T-helper 1 cell treated with Interleukin-12 subunit alpha and Interleukin-12 subunit beta and Interleukin-4 antibody, amounts not matched to agents 30 ng/mL and 1 ng/mL, for 36 hours (primary cell): ENCODE measurements around the gene TNPO2. TPM values are rescaled to one million over a fixed set of nuclear protein-coding genes. Genes with fewer than 3 reads are reported as not detected.
"Not testable (repeated sequence)": the region's sequence is repeated elsewhere in the genome, so short reads cannot be mapped to it uniquely, and the experiment has no call there.

ENCODE experiments used
- intact Hi-C: fragments of 100-400 bp; cut with micrococcal nuclease; formaldehyde crosslinking; loops from one replicate; pipeline ENCODE4 v1.15.1; 2024
- total RNA-seq: library from RNA; stranded (reverse); gene quantifications from 2 replicates; pipeline ENCODE4 v1.2.3, GENCODE V29; 2022

Gene TNPO2
- total RNA-seq, 1 donor from 2014 or later: 87.4 TPM

DNA sequence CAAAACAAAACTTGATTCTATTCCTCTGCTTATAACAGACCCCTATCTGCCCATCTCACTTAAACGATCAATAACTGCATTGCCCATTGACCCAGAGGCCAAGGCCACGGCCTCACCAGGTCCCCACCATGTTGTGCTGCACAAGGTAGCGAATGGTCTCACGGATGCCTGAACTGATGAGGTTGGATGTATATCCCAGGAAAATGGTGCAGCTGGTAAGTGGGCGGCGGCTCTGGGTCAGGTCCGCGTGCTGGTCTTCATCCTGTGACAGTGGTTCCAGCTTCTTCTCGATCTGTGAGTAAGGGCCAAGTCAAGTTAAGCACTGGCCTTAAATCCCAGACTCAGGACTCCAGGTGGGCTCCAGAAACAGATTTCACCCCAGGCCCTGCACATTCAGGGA lies 43.7 kb downstream of the TNPO2 start:
- intact Hi-C loops: loop anchor here (2.0 to 5.0 kb wide), 3 partner anchors 111 to 472 kb away; partner anchors contain the start of genes IER2, JUNB, STX10 and ZNF44

- intact Hi-C loops: not testable (repeated sequence)
These were observed 45.7 kb downstream of the TNPO2 start for GRCh38 chr19:12678039-12678438.

GRCh38 chr19:12676928-12677327 lies 46.8 kb downstream of the TNPO2 start:
- intact Hi-C loops: loop anchor here (1.0 kb wide), 2 partner anchors 113 to 170 kb away; no protein-coding TSS in a partner anchor

DNA sequence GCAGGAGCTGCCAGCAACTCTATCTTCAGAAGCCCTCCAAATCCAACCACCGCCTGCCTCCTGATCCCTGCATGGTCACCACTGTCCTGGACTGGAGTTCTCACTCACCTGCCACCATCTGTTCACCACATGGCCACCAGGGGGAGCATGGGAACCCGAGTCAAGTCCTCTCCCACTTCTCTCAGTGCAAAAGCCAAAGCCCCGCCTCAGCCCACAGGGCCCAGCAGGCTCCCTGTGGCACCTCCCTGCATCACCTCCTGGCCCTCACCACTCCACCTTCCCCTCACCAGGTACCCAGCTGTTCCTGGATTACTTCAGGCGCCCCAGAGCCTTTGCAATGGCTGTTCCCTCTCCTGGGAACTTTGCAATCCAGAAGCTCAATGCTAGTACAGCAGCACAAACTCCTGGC lies 47.3 kb downstream of the TNPO2 start:
- intact Hi-C loops: loop anchor here (1.0 kb wide), 2 partner anchors 112 to 171 kb away; no protein-coding TSS in a partner anchor

GRCh38 chr19:12675940-12676339 lies 47.8 kb downstream of the TNPO2 start:
- intact Hi-C loops: loop anchor here (1.0 kb wide), 2 partner anchors 112 to 171 kb away; no protein-coding TSS in a partner anchor

GRCh38 chr19:12675399-12675798 lies 48.3 kb downstream of the TNPO2 start:
- intact Hi-C loops: no loop called here

GRCh38 chr19:12672744-12673143 lies 51.0 kb downstream of the TNPO2 start:
- intact Hi-C loops: loop anchor here (1.0 kb wide), 2 partner anchors 32 to 108 kb away; no protein-coding TSS in a partner anchor

GRCh38 chr19:12670159-12670928 lies 53.4 kb downstream of the TNPO2 start:
- intact Hi-C loops: no loop called here

GRCh38 chr19:12669270-12670158 lies 54.2 kb downstream of the TNPO2 start:
- intact Hi-C loops: loop anchor here (1.0 to 5.0 kb wide), 10 partner anchors 12 to 747 kb away; partner anchors contain the start of genes DHPS, FBXW9, GET3 and ZNF490

DNA sequence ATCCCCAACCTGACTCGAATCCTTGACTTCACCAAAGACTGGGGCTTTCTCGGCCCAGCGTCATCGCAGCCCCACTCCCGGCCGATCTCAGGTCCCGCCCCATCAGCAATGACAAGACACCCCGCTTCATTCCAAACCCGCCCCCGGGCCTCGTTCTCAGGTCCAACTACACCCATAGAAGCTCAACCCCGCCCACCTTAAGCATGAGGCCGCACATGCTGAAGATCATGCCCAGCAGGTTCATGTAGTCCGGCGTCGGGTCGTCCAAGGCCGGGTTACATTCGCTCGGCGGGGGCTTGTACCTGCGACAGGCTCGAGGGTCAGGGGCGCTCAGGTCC lies 54.8 kb downstream of the TNPO2 start:
- intact Hi-C loops: loop anchor here (1.0 to 5.0 kb wide), 10 partner anchors 12 to 747 kb away; partner anchors contain the start of genes DHPS, FBXW9, GET3 and ZNF490

DNA sequence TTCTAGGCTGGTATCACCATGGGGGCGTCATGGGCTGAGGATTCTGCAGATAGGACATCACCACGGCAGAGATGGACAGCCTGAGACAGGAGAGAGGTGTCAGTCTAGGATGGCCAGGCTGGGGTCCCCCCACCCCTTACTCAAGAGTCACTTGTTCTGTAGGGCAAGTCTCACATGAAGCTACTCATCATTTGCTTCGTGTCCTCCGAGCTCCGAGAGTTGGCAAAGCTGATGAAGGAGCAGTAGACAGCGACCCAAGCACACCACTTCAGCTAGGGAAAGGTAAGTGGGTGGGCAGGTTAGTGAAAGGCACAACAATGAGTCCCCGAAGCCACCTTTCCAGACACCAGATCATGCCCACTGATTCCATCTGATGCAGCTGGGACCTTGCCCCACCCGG lies 55.4 kb downstream of the TNPO2 start:
- intact Hi-C loops: loop anchor here (2.0 to 5.0 kb wide), 5 partner anchors 68 to 746 kb away; partner anchors contain the start of genes GET3, ZNF563 and ZNF799

DNA sequence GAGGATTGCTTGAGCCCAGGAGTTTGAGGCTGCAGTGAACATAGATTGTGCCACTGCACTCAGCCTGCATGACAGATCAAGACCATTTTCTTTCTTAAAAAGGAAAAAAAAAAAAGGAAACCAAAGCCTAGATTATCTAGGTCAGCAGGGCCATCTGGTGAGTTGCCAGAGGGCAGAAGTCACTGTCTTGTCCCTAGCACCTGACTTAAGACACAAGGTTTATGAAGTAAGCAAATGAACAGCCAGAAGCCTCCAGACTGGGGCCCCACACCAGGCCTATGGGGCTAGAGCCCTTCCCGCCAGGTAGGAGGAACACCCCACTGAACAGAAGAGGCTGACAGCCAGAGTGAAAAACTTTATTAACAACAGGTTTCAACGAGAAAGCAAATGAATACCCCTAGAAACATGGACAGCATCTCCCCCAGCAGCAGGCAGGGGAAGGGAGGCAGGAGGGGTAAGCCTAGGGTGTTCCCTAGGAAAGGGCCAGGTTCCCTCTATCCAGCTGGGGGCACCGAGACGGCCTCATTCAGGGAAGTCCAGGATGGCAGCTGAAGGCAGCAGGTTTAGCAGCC lies 55.9 kb downstream of the TNPO2 start:
- intact Hi-C loops: loop anchor here (2.0 to 5.0 kb wide), 6 partner anchors 69 to 746 kb away; partner anchors contain the start of genes GET3, ZNF443, ZNF563 and ZNF799

DNA sequence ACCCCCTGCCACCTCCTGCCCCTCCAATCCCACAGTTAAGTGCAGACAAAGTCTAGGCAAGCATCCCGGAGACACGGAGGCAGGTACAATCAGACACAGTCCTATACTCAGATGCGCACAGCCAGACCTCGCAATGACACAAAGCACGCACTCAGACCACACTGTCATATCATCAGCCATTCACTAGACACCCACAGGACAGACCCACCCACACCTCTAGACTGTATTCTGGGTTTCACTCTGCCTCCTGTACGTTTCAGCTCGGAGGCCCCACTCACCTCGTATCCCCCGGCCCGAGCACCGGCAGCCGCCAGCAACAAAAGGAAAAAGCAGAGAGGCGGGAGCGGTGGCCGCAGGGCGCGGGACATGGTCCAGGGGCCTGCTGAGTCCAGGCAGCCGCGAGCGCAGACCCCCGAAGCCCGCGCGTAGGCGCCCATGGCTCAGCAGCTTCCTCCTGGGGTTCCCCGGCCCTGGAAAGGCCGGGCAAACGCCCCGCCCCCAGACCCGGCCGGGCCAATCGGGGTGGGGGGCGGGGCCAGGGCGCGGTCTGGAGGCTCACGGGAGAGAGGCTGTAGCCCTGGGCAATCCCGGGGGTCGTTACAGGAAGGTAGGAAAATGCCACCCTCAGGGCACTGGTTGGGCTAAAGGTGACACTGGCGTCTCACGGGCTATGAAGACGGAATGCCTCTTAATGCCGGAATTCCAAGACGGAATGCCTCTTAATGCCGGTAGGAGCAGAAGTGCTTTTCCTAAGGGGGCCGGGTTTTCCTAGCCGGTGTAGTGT lies 57.3 kb downstream of the TNPO2 start, which contains the start of the genes MAN2B1 and WDR83:
TSS of gene MAN2B1 (minus strand) at position 478 of the 784 bp plus-strand sequence. CDS start at position 437, 41 bp downstream.
TSS of gene WDR83 (plus strand) at position 543 of the 784 bp plus-strand sequence. CDS start 2,984 bp downstream, outside the sequence.
- intact Hi-C loops: loop anchor here (1.0 to 5.0 kb wide), 7 partner anchors 53 to 744 kb away; partner anchors contain the start of genes ZNF443, ZNF563 and ZNF799

DNA sequence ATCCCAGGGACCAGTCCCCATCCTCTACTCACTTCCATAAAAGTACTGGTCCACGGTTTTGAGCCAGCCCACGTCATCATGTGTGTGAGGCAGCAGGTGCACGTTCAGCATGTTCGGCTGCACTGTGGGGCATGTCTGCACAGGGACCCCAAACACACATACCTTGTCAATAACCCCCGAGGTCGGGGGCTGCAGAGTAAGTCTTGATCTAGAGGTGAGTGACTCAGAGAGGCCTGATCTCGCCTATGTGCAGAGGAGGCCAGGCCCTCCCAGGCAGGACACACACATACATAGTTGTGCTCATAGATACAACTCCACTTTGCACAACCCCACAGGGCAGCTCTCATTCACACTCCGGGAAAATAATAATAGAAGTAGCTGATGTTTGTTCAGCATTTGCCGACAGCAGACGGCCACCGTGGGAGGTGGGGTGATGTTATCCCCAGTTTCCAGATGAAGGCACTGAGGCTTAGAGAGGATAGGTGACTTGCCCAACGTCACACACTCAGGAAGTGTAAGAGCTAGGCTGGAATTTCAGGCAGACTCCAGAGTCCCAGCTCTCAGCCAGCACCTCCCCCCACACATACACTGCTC lies 58.0 kb downstream of the TNPO2 start:
- intact Hi-C loops: loop anchor here (1.0 to 5.0 kb wide), 7 partner anchors 52 to 743 kb away; partner anchors contain the start of genes ZNF443, ZNF563 and ZNF799

GRCh38 chr19:12665281-12665573 lies 58.5 kb downstream of the TNPO2 start:
- intact Hi-C loops: loop anchor here (5.0 kb wide), 4 partner anchors 263 to 743 kb away; partner anchors contain the start of genes ZNF563 and ZNF799

DNA sequence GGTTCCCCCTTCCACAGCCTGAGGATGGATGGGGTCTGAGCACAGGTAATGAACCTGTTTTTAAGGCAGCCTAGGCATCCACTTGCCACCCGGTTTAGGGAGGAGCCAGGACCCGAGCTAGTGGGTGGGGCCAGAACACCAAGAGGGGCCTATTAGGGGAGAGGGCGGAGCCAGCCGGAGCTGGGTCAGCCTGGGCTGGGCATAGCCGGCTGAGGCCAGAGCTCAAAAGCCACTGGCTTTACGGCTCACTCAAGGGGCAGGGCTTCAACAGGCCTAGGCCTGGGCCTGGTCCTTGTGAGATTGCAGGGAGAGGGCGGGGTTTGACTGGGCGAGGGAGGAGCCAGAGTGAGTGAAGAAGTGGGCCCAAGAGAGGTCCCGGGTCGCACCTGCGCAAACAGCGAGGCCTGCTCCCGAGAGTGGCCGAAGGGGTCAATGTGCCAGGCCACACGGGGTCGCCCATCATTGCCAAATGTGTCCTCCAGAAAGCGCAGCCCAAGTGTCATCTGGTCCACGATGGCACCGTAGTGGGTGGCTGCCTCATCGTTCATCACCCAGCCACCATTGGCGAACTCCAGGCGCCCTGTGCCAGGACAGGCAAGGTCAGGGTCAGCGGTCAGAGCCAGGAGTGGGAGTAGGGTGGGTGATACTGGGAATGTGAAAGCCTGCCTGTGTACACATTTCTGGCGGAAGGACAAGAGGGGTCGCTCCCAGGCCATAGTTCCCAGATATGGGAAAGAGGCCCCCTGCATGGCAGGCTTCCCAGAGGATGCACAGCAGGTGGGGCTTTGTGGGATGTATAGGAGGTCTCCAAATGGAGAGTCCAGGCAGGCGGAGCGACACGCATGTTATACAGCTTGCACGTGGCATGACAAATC lies 59.1 kb downstream of the TNPO2 start:
- intact Hi-C loops: loop anchor here (5.0 kb wide), 4 partner anchors 262 to 742 kb away; partner anchors contain the start of genes ZNF563 and ZNF799

- intact Hi-C loops: no loop called here
These were observed 62.8 kb downstream of the TNPO2 start for GRCh38 chr19:12660980-12661379.

DNA sequence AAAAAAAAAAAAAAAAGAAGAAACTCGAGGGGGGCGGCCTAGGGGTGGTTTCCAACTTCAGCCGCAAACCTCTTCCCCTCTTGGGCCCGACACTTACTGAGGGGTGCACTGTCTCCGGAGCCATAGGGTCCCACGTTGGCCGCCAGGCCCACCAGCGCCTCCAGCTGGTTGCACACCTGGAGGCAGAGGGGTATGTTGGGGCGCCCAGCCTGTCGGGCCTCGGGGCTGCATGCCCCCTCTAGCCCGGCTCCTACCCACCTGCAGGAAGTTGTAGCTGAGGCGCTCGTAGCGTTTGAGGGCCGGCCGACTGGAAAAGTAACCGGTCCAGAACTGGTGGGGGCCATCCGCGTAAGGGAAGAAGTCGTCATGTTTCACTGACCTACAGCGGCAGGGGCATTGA lies 65.8 kb downstream of the TNPO2 start:
- intact Hi-C loops: no loop called here
